K562 (cell line): Measurements from ENCODE around the gene NOL12. TPM values are rescaled to one million over a fixed set of nuclear protein-coding genes. Genes with fewer than 3 reads are reported as not detected.

Experiments
- CBX1 ChIP-seq: sonication (generic); IDR thresholded peaks from 2 replicates; pipeline ENCODE4 v1.6.1; 2016; ENCODE audit warnings: antibody characterized with exemption, low read depth, mild to moderate bottlenecking
- CBX2 ChIP-seq: fragments of 200-600 bp; sonication (generic); IDR thresholded peaks from one replicate; pipeline ENCODE4 v1.6.1; 2012; ENCODE audit warnings: mild to moderate bottlenecking, low read length, inconsistent platforms; ENCODE audit not compliant: insufficient read depth, poor library complexity, severe bottlenecking
- EHMT2 ChIP-seq: fragments of 450-650 bp; IDR thresholded peaks from 2 replicates; pipeline ENCODE4 v1.6.1; 2018; ENCODE audit warnings: antibody characterized with exemption
- HBP1 ChIP-seq: fragments of 450-650 bp; formaldehyde crosslinking; IDR thresholded peaks from 2 replicates; pipeline ENCODE4 v1.4.0; 2022; ENCODE audit warnings: missing genetic modification characterization
- PTBP1 ChIP-seq: fragments of 200-400 bp; formaldehyde crosslinking; IDR thresholded peaks from 2 replicates; pipeline ENCODE4 v1.6.1; 2017; ENCODE audit warnings: low read depth, low read length
- RBM14 ChIP-seq: fragments of 200-400 bp; formaldehyde crosslinking; IDR thresholded peaks from 2 replicates; pipeline ENCODE4 v1.6.1; 2018; ENCODE audit warnings: low read depth, mild to moderate bottlenecking, low read length, moderate library complexity, borderline replicate concordance; ENCODE audit not compliant: insufficient read depth
- SRSF3 ChIP-seq: fragments of 200-400 bp; formaldehyde crosslinking; IDR thresholded peaks from 2 replicates; pipeline ENCODE4 v1.6.1; 2016; ENCODE audit warnings: mild to moderate bottlenecking, low read length, moderate library complexity; ENCODE audit not compliant: insufficient read depth
- STAT6 ChIP-seq: sonication (generic); formaldehyde crosslinking; IDR thresholded peaks from 2 replicates; pipeline ENCODE4 v1.8.1; 2023; ENCODE audit warnings: mild to moderate bottlenecking, missing genetic modification reagents
- TFAP4 ChIP-seq: sonication (generic); formaldehyde crosslinking; IDR thresholded peaks from 2 replicates; pipeline ENCODE4 v1.8.0; 2022; ENCODE audit warnings: missing genetic modification reagents, mild to moderate bottlenecking, moderate library complexity, borderline replicate concordance
- ZNF444 ChIP-seq: fragments of 250-450 bp; sonication (Bioruptor Pico); IDR thresholded peaks from 2 replicates; pipeline ENCODE4 v1.4.0; 2020; ENCODE audit warnings: mild to moderate bottlenecking, moderate library complexity
- ZNF707 ChIP-seq: fragments of 250-450 bp; sonication (Bioruptor Pico); conservative IDR thresholded peaks from 2 replicates; pipeline ENCODE4 v1.8.0; 2022; ENCODE audit warnings: inconsistent platforms, mild to moderate bottlenecking, moderate library complexity
- polyA plus RNA-seq, 8 experiments: library from polyadenylated mRNA; depleted of rRNA in 4 of 8; stranded (reverse) in 5 of 8; unstranded in 3 of 8; fragments of >200 nt; fragmentation: Nextera tagmentation in 2 of 8; fragmentation: Illumina TruSeq in 1 of 8; extraction: Ambion mirVana in 2 of 8; extraction: Trizol in 1 of 8; gene quantifications; 2 replicates each; pipeline versions ENCODE4 v1.2.1 to v1.2.3, GENCODE V29; 2011 to 2014; ENCODE audit warnings: inconsistent platforms in 1 of 8, missing spikeins in 1 of 8
- total RNA-seq, 7 experiments: library from RNA; depleted of rRNA in 6 of 7; stranded (reverse); fragments of >200 nt in 6 of 7; fragmentation: Illumina TruSeq in 2 of 7; extraction: Trizol in 2 of 7; gene quantifications; 2 replicates each; pipeline versions ENCODE4 v1.2.1 to v1.2.3, GENCODE V29; 2011 to 2021; ENCODE audit warnings: low replicate concordance in 1 of 7
- TF ChIP-seq, protein P1 (sequence below): fragments of 450-650 bp; formaldehyde crosslinking; IDR thresholded peaks from 2 replicates; pipeline ENCODE4 v1.4.0; 2022; ENCODE audit warnings: mild to moderate bottlenecking, moderate library complexity
- TF ChIP-seq, protein P2 (sequence below): sonication (generic); formaldehyde crosslinking; IDR thresholded peaks from 2 replicates; pipeline ENCODE4 v1.8.0; 2022; ENCODE audit warnings: mild to moderate bottlenecking, missing genetic modification reagents

Gene NOL12
- total and polyA plus RNA-seq, 9 of the 15 experiments (the other 6 are each of a cell fraction or from before 2014, with no cell fraction given) = 2.8 to 40.9 (median 28.5) TPM

DNA sequence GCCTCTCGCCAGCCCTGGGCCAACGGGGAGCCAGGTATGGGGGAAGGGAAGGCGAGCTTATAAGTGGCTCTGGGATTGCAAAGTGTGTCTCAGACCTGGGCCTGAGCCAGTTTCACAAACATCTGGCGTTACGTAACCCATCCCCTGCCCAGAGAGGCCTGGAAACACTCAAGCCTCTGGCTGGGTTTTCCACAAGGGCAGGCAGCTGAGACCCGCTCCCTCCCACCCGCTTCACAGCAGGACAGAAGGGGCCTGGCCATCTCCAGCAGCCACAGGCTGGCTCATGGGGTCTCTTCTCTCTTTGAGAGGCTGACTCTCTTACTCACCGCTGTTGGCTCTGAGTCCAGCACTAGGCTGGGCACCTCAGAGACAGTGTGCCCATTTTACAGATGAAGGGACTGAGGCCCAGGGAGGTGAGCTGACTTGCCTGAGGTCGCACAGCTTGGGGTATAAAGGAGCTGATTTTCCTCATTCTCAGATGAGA is 55.2 kb downstream of the NOL12 start (continued):
- TF ChIP-seq CBX1 (0 out of 2 replicates have a peak, but pooled peaks have one; percentile 55), STAT6 (CRISPR knock-in tag) (no peak), ZNF707 (CRISPR knock-in tag) (no peak), ZNF444 (no peak), CBX2 (no peak), RBM14 (no peak), TFAP4 (CRISPR knock-in tag) (no peak), EHMT2 (no peak), PTBP1 (0 out of 2 replicates have a peak, but pooled peaks have one; percentile 74), SRSF3 (no peak), HBP1 (CRISPR knock-in tag) (no peak)
- TF ChIP-seq, protein P1, sequence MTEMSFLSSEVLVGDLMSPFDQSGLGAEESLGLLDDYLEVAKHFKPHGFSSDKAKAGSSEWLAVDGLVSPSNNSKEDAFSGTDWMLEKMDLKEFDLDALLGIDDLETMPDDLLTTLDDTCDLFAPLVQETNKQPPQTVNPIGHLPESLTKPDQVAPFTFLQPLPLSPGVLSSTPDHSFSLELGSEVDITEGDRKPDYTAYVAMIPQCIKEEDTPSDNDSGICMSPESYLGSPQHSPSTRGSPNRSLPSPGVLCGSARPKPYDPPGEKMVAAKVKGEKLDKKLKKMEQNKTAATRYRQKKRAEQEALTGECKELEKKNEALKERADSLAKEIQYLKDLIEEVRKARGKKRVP (CRISPR knock-in tag) = no peak
- TF ChIP-seq, protein P2, sequence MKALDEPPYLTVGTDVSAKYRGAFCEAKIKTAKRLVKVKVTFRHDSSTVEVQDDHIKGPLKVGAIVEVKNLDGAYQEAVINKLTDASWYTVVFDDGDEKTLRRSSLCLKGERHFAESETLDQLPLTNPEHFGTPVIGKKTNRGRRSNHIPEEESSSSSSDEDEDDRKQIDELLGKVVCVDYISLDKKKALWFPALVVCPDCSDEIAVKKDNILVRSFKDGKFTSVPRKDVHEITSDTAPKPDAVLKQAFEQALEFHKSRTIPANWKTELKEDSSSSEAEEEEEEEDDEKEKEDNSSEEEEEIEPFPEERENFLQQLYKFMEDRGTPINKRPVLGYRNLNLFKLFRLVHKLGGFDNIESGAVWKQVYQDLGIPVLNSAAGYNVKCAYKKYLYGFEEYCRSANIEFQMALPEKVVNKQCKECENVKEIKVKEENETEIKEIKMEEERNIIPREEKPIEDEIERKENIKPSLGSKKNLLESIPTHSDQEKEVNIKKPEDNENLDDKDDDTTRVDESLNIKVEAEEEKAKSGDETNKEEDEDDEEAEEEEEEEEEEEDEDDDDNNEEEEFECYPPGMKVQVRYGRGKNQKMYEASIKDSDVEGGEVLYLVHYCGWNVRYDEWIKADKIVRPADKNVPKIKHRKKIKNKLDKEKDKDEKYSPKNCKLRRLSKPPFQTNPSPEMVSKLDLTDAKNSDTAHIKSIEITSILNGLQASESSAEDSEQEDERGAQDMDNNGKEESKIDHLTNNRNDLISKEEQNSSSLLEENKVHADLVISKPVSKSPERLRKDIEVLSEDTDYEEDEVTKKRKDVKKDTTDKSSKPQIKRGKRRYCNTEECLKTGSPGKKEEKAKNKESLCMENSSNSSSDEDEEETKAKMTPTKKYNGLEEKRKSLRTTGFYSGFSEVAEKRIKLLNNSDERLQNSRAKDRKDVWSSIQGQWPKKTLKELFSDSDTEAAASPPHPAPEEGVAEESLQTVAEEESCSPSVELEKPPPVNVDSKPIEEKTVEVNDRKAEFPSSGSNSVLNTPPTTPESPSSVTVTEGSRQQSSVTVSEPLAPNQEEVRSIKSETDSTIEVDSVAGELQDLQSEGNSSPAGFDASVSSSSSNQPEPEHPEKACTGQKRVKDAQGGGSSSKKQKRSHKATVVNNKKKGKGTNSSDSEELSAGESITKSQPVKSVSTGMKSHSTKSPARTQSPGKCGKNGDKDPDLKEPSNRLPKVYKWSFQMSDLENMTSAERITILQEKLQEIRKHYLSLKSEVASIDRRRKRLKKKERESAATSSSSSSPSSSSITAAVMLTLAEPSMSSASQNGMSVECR (CRISPR knock-in tag) = no peak
